Activated CD4-positive, alpha-beta T cell treated with anti-CD3 and anti-CD28 coated beads, Interleukin-2, amount 50 U/mL, for 4 hours (primary cell): ENCODE results near the gene STARD10.

ENCODE experiments used
- DNase-seq, 2 experiments: peaks; one replicate each; pipeline ENCODE4 v3.0.0-alpha.2; 2020

STARD10 gene

GRCh38 chr11:72778535-72779494 is 15.0 kb downstream of the STARD10 start:
- DNase-seq: no peak

DNA sequence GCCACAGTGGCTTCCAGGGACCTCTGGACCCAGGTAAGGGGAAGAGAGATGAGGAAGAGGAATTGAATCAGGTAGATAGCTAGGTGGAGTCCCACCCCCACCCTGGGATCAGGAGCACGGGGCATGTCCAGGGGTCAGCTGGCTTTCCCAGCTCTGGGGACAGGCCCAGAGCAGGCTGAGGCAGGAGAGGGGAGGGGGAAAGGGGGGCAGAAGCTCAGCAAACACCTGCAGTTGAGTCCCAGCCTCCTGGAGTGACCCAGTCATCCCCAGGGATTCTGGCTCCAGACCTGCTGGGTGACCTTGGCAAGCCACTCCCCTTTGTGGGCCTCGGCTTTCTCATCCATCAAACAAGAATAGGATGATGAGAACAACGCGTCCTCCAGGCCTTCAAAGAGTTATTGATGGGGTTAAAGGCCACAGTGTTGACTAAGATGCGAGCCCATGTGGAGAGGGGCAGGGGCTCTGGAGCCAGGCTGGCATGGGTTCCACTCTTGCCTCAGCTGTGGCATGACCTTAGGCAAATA is 16.0 kb downstream of the STARD10 start:
- DNase-seq: no peak

DNA sequence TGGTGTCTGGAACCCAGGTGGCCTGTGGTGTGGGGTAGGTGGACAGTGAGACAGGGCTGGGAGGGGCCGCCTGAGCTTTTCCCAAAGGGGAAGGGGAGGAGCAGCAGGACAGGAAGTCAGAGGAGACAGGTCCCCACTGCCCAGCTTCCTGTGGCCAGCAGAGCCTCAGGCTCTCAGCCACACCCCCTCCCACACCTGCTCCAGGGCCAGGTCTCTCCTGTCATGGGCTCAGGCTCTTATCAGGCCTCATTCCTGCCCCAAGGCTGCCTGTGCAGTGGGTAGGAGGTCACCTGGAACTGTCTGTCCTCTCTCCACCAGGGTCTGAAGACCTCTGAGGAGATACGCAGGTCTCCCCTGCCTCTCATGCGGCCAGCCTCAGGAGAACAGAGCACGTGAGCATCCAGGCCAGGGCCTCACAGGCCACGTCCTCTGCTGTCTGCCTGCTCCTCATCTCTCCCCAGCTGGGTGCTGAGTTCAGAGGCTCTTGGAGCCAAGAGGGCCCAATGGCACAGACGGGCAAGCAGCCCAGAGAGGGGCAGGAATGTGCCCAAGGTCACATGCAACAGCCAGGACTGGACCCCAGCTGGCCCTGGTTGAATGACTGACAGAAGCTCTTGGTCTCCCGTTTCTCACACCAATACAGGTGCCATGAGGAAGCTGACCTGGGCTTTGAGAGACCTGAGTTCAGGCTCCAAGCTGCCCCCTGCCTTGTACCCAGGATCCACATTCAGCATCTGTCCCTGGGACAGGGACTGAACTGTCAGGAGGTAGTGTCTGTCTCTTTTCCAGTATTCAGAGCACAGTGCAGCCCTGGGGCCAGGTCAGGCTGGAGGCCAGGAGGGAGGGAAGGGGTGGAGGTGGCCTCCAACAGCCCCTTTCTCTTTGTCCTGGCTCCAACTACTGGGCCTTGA is 16.7 kb downstream of the STARD10 start:
- no peak for DNase-seq

DNA sequence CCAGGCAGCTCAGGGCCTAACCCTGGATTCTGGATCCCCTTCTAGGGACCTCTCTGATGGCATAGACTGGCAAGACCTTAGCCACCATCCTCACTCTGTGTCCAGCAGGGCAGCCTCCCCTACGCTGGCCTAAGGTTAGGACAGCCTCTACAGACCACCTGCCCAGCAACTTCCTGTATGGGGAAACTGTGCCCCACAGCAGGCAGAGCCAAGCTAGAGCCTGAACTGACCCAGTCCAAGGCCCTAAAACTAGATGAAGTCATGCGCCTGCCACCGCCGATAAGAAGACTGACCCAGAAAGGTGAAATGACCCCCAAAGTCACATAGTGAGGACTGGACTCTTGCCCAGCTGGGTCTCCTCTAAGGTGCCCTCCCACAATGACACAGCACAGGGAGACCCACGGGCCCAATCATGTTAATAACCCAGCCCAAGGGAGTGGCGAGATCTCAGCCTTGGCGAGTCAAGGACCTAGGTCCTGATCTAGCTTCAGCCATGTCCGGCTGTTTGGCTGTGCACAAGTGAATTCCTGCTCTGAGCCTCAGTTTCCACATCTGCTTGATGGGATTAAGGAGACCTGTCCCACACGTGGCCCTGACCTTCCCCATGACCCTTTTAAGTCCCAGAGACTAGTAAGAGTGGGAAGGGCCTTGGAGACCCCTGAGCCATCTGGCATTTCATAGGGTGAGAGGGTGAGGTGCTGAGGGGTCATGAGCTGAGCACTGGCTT is 17.6 kb downstream of the STARD10 start:
- DNase-seq: no peak

DNA sequence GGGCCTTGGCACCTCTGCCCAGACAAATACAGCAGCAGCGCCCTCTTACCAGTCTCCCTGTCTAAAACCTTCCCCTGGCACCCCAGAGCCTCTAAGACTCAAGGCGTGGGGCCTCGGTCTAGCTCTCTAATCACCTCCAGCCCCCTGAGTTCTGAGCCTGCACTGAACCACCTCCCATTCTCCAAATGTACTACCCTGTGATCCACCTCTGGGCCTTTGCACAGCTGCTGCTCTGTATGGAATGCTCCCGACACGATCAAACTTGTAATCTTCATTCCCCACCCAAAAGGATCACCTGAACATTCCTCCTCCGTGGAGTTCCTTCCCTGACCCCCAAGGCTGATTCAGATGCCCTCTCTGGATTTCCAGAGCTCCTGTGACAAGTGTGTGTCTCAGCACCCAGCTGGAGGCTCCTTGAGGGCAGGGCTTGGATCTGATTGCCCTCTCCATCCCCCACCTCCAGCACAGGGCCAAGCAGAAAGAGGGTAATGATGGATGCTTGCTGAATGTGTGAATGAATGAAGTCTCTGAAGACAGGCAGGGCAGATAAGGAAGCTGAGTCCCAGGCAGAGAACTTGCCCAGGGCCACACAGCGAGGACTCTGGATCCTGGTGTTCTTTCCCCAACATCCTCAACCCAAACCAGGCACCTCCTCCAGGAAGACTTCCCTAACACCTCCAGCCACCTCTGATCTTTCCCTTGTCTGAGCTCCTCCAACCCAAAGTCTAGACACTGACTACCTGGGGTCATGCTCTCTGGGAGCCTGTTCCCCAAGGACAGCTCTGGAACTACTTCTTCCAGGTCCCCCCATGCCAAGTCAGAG is 18.3 kb downstream of the STARD10 start:
- no peak for DNase-seq

DNA sequence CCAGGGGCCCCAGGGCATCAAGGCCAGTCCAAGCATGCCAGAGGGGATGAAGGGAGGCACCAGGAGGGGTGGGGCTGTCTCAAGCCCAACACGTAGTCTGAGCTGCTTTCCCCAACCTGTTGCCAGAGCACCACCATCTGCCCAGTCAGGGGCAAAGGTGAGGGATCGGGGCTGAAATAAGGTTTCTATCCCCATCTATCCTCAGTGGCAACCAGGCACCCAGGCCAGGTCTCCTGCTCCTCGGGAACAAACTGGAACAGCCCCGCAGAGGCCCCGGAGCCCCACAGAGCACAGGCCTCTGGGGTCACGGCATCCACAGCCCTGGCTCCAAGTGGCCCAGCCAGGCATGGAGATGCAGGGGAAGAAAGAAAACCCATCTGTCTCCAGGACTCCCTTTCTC is 19.3 kb downstream of the STARD10 start:
- no peak for DNase-seq

DNA sequence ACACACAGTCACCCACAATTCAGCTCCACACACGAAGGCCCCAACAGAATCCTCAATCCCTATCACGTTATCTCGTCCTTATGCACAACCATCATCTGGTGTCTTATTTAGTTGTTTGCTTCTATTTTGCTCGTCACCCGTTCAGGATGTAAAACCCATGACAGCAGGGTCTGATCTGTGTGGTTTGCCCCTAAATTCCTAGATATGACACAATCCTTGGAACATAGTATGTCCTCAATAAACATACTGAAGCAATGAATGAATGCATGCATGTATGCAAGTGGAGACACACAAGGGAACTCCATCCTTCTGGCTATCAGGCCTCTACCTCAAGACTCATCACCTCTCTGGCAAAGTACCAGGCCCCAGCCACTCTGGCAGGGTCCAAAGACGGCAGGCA is 20.2 kb downstream of the STARD10 start:
- no peak for DNase-seq

DNA sequence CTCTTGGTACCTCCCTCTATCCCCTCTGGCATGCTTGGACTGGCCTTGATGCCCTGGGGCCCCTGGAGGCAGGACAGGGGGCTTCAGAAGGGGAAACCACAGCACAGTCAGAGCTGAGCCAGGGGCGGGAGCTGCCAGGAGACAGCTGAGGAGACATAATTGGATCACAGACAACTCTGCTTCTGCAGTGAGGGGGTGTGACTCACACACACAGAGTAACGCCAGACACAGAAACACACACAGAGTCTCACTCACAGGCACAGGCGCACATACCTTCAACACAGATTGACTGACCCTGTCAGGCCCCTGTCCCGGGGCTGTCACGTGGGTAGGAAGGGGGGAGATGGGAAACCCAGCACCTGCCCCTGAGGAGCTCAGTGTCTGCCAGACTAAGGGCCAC is 20.6 kb downstream of the STARD10 start:
- no peak for DNase-seq

GRCh38 chr11:72772059-72772458 is 21.8 kb downstream of the STARD10 start:
- no peak for DNase-seq

DNA sequence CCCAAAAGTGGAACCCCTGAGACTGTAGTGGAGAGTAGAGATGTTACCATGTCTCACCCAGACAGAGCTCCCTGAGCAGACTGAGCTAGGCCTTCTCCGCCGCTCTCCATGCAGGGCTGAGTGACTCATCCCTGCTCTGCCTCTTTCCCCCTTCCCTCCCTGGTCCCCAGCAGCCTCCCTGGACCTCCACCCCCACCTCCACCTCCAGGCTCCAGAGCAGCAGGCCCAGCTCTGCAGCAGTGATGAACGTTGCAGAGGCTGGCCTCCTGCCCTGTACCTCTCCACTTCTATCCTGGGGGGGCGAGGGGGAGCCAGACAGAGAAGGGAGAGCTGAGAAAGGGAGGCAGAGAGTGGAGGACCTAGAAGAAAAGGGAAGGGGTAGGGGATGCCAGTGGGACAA is 22.3 kb downstream of the STARD10 start:
- DNase-seq: no peak

DNA sequence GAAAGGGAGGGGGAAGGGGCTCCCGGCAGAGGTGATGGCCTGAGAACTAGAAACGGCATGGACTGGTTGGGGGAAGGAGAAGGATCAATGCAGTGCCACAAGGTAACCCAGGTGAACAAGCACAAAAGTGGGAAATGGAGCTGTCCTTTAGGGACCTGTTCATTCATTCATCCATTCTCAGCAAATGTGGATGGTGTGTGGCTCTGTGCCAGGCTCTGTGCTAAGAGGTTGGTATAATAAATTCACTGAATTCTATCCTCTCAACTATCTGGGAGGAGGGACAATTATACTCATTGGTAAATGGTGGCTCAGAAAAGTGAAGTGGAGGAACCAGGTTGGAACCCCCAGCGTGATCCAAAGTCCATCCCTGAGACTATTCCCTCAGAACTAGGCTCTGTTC is 23.0 kb downstream of the STARD10 start:
- no peak for DNase-seq

DNA sequence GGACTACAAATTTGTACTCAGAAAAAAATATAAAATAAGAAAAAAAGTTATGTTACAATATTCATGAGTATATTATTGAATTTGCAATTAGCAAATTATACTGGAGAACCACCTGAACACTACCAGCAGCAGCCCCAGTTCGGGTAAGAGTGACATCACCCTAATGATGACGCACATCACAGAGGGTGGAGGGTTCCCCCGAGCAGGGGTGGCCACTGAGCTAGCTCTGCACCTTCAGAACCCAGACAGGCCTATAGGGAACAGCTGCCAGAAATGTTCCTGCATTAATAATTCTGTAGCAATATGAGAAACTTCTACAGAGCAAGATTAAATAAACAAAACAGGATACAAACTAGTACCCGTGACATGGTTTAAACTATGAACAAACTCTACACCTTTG is 24.2 kb downstream of the STARD10 start:
- no peak for DNase-seq

GRCh38 chr11:72768581-72768980 is 25.3 kb downstream of the STARD10 start:
- no peak for DNase-seq

GRCh38 chr11:72767203-72768062 is 26.4 kb downstream of the STARD10 start:
- no peak for DNase-seq

DNA sequence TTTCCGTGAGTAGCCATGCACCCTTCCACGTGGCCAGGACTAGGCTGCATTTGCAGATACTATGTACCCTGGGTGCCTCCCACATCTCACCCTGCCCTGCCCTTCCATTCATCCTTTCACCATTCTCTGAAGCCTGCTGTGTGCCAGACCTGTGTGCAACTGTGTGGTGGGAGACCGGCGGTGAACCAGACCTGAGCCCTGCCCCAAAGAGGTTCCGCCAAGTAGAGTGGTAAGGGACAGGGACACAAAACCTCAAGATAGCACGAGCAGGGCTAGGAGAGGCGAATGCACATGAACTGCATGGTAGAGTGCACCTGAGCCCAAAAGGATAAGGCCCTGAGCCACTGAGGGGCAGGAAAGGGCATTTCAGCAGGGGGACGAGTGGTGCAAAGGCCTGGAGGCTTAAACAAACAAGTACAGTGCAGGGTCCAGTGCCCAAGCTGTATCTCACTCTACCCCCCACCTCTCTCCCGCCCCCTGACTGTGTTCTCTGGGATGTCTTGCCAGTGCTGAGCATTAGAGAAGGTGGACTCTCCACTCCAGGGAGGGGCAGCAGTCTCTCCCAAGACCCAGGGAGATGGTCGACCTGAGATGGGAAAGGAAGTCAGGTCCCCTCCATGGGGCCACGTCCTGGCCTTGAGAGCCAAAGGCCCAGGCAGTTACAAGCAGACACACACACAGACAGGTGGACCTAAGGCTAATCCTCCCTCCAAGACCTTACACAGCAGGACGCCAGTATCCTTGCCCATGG is 27.5 kb downstream of the STARD10 start:
- DNase-seq: no peak

DNA sequence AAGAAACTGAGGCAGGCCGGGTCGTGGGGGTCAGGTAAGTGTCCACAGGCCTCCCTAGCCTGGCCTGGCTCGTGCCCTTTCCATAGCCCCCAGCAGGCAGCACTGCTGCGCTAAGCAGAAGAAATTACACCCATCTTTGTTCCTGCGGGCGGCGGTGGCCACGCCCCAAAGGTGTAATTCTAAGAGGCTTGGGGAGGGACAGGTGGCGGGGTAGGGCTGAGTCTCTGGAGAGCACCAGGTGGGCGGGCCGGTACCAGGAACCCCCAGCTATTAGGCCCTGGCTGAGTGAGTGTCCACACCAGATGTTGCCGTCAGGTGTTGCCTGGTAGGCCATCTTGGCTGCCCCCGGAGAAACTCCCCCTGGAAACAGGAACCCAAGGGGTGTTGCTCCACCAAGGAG is 29.3 kb downstream of the STARD10 start:
- DNase-seq: no peak

GRCh38 chr11:72763823-72764222 is 30.0 kb downstream of the STARD10 start:
- no peak for DNase-seq

DNA sequence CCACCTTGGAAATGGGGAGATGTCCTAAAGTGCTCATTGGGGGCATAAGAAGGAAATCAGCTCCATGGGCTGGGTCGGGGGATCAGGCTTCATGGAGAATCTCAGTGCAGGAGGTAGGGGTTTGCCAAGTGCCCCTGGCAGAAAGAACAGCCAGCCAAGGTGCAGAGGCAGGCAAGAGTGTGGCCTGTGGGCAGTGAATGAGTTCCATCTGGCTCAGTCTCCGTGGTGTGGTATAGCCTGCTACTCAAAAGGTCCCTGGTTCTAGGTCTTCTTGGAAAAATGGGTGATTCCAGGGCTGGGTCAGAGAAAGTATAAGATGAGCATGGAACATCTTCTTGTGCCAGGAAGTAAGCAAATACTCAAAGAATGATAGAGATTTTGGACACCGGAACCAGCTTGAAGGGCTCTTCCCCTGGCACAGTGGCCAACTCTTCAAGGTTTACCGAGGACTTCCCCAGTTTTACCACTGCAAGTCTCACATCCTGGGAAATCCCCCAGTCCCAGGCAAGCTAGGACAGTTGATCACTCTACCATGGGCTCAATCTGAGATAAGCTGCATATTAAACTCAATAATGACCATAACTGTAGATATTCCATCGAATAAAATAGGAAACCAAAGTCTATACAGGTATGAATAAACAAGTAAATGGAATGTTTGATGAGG is 31.1 kb downstream of the STARD10 start:
- no peak for DNase-seq
